Tongue (tissue), 2 donors: ENCODE measurements around the gene ABLIM2. TPM values are rescaled to one million over a fixed set of nuclear protein-coding genes. Genes with fewer than 3 reads are reported as not detected.

ENCODE experiments used
- DNase-seq: peaks from one replicate; pipeline ENCODE4 v3.0.0-alpha.2; 2015
- total RNA-seq: library from RNA; depleted of rRNA; stranded (reverse); fragments of >200 nt; gene quantifications from one replicate; pipeline ENCODE4 v1.2.3, GENCODE V29; 2014

ABLIM2 gene
- total RNA-seq, 1 donor from 2014 or later, result 44.2 TPM

DNA sequence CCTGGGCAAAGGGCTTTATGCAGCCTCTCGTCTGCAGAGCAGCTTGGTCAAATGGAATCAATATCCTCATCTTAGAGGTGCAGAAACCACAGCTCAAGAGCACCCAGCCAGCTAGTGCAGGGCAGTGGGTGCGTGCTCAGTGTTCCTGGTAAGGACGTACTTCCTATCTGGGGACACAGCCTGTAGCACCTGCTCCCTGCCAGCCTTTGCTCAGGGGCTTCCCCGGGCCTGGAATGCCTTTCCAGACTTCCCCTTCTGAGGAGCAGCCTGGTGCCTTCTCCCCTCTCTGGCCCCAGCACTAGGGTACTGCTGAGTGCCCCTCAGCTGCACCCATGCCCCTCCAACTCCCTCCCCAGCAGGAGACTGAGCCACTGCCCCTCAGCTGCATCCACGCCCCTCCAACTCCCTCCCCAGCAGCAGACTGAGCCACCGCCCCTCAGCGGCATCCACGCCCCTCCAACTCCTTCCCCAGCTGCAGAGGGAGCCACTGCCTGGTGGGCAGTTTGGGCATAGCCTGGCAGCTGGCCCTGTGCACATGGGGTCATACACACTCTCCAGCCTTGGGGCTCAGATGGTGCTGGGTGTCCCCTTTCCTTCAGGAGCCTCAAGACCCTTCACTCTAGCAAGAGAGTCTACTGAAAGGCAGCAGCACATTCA, 176.7 kb downstream of the ABLIM2 start:
- DNase-seq, result no peak

DNA sequence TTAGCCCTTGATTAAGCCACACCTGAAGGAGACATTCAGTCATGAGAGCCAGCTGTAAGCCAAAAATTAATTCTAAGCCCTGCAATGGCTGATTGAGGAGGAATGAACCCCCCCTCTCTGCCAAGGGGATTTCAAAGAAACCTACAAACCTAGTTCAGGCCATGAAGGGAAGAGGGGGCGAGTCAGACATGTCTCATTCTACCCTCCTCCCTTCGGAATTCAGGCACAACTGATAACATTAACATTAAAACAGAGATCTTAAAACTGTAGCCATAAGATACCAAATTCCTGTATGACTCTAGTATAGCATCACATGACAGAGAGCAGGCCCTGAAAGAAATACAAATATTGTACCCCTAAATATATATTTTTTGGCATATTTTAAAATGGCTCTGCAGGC, 178.6 kb downstream of the ABLIM2 start:
- DNase-seq, result no peak

DNA sequence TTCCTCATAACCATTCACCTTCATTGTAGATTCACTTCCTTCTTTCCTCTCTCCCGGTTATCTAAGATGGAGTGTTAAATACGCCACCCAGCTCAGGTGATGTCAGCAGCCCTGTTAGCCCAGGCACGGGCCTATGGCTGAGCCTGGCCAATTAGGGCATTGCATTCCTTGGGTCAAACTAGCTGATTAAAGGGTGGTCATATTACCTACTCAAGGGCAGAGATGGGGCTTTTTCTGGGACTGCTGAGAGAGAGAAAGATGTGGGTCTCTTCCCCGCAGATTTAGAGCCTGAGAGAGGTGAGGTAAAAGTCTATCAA, 179.0 kb downstream of the ABLIM2 start:
- no peak for DNase-seq

DNA sequence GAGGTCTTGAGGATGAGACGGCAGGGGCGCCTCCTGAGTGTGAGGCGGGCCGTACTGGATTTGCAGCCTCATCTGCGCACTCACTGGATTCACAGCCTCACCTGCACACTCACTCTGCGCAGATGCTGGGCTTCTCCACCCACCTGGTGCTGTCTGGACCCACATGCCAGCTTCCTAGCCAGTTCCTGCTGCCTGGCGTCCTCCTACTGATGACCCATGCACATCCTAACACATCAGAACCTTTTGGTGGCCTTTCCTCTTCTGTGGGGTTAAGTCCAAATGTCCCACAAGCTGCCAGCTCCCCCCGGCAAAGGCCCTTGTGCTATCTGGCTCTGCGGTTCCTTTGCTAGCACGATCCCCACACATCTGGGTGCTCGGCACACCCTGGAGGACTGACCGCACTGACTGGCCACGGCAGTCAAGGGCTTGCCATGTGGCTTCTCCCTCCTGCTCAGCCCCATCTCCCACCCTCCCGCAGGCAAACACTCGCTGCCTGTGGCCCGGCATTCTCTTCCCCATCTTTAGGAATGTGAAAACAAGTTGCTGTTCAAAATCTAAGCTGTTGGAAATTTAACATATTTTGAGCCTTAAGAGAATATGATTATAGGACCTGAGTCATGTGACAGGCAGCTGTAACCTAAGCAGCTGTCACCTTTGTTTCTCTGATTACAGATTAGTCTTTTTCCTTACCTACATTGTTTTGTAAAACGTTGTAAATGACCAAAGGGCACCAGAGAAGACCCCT, 179.5 kb downstream of the ABLIM2 start:
- DNase-seq, result no peak

DNA sequence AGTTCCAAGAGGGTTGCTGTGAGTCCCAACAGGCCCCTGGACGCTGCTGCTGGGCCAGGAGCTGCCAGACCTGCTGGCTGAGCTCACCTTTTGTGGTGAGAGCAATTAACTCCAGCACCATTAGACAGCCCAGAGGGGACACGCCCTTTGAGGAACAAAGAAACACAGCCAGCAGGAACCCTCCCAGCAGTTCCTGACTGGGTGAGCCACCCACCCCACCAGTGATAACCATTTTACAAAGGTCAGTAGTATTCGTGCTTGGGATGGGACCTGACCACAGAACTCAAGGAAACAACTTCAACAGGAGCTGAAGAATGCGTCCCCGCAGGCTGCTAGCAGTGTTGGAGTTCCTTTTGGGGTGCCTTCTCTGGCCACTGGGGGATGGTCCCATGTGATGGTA, 180.1 kb downstream of the ABLIM2 start:
- peak; percentile 50 for DNase-seq

DNA sequence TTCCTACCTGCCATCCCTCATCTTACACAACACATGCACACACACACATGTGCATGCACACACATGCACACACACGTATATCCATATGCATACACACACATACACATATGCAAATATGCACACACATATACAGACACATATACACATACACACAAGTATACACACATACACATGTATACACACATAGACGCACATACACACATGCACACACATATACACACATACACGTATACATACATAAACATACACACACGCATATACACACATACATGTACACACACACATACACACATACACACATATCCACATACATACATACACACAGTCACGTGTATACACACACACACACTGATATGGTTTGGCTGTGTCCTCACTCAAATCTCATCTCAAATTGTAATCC, 182.0 kb downstream of the ABLIM2 start:
- no peak for DNase-seq

DNA sequence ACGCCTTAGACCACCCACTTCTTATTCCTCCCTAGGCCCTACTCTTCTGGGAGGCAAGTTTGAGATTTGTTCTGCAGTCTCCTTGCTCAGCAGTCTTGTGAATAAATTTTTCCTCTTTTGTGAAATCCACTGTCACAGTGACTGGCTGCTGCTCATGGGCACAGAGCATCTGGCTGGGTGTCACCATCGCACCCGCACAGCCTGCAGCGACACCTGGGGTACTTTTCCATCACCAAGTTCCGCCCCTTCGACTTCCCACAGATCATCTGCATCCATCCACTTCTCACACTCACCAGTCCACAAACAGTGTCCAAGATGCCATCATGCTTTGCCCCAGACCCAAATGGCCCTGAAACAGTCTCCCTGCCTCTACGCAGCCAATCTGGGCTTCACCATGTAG, 182.6 kb downstream of the ABLIM2 start:
- DNase-seq, result no peak

DNA sequence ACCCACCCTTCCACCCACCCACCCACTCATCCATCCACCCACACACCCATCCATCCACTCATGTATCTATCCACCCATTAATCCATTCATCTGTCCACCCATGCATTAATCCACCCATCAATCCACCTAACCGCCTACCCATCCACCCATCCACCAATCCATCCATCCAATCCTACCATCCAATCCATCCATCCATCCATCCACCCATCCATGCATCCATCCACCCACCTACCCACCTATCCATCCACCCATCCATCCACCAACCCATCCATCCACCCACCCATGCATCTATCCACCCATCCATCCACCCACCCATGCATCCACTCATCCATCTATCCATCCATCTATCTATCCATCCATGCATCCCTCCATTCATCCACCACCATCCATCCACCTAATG, 184.2 kb downstream of the ABLIM2 start:
- no peak for DNase-seq

DNA sequence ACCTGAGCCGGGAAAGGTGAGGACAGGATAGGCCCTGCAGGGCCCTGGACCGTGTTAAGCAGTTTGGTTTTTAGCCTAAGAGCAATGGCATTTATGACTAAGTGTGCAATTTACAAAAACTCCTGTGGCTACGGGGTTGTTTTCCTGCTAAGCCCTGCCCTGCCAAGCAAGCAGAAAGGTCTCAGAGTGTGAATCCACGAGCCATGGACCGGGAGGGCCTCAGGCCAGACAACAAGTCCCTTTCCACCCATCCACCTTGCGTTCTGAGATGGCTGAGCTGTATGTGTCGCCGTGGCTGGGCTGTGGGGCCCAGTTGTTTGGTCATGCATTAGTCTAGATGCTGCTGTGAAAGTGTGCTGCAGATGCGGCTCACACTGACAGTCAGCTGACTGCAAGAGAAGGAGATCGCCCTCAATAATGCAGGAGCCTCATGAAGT, 185.1 kb downstream of the ABLIM2 start:
- no peak for DNase-seq

DNA sequence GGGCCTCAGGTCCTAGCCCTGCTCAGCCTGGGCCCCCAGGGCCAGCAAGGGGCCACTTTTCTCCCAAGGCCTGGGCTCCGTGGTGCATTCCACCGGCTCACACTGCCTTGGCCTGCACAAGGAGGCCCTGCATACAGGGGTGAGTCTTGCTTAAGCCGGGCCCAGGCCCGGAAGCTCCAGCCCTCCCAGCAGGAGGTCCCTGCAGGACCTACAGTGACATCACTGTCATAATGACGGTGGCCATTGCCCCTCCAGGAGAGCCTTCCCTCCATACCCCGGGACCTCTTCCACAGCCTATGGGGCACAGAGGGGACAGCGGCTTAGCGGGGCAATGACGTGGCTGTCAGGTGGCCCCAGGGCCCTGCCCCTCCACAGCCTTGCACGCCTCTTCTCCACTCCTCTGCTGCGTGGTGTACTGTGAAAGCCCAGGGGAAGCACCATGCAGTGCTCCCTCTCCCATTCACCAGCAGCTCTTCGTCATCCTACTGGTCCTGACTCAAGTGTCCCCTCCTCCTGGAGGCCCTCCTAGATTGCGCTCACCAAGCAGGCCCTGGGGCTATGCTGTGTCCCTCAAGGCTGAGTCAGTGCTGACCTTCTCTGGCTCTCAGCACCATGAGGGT, 186.6 kb downstream of the ABLIM2 start:
- DNase-seq, result no peak

DNA sequence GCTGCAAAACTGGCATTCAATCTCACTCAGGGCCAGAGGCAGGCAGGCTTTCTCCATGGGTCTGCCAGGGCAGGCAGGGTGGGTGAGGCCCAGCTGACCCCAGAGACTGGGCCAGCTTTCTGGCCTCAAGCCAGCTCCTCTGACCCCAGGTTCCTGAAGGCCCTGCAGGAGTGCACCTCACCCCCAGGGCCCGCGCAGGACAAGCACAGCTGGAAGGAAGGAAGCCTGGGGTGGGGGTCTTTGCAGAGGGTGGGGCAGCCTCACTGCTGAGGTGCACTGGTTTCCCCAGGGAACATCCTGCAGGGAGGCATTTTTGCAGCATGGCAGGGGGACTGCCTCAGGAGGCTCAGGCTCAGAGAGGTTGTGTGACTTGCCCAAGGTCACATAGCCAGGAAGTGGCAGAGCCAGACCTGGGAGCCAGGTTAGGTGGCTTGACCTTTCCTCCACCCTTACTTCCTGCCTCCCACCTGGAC, 187.4 kb downstream of the ABLIM2 start:
- DNase-seq, result no peak

DNA sequence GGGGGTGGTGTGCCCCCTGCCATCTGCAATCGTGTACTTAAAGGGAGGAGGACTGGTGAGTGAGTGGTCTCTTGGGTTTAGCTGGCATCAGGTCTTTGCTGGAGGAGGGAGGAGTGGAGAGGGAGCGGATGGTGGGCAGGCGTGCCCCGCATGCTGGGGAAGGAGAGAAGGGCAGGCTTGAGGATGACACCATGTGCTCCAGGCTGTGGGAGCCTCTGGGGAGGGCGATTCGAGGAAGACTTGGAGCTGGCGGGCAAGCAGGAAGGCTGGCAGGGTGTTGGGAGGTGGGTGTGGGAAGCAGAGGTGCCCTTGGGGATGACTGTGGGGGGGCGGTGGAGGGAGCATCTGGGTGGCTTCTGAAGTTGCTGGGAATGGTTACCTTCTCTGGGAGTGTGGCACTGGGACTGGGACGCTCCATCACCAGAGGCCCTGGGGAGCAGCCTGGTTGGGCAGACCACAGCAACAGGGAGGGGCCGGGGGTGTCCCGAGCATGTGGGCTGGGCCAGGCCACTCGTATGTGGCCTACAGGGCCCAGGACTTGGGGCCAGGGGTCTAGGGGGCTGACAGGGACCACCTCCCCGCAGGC, 188.2 kb downstream of the ABLIM2 start:
- no peak for DNase-seq

DNA sequence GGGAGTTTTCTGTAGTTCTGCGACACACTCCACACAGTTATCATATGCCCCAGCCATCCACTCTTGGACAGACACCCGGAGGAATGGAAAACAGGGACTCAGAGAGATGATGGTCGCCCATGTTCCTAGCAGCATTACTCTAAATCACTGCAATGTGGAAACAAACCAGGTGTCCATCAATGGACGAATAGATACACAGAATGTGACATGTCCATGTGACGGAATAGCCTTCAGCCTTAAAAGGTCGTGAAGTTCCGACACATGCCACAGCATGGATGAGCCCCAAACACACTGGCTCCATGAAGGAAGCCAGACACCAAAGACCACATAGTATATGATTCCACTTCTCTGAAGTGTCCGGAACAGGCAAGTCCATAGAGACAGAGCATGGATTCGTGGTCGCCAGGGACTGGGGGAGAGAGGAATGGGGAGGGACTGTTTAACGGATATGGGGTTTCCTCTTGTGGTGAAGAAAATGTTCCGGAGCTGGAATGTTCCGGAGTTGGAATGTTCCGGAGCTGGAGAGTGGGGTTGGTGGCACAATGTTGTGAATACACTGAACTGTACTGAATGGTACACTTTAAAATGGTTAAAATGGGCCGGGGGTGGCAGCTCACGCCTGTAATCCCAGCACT, 190.2 kb downstream of the ABLIM2 start:
- DNase-seq, result no peak

DNA sequence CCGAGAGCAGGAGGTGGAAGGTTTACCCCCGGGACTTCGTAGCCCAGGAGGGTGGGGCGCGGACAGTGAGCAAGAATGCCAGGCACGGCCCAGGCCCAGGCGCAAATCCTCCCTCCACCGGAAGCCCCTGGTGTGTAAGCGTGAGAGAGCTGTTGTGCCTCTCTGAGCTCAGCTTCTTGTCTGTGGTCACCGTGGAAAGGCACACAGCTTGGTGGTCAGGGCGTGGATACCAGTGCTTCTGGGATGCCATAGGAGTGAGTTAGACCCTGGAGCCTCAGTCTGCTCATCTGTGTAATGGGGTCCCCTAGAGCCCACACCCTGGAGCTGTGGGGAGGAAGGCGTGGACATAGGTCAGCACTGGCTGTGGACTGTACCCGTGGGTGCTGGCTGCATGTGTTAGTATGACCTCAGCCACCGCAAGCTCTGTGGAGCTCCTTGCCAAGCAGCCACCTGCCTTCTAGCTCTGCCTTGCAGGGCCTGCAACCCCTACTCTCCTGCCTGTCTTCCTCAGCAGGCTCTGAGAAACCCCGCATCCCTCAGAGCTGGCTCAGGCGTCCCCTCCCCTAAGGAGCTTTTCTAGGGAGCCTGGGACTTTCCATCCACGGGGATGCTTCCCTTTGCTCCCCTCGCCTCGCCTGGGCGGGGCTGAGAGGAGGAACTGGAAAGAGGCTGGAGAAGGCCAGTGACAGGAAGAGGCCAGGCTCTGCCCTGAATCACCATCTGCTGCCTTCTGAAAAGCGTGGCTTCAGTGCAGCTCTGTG, 190.9 kb downstream of the ABLIM2 start:
- no peak for DNase-seq

DNA sequence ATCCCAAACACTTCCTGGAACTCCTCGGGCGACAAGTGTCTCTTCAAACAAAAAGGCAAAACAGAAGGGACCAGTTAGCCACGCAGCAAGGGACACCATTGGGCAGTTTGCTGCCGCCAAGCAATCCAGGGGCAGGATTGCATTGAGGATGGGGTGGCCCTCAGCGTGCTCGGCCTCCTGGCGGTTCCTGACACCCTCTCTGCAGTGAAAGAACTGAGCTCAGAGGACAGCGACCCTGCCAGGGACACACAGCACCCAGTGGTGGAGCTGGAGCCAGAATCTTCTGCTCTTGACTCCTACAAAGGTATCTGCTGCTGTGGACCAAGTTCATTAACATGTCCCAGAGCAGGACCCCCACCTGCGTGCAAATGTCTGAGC, 191.6 kb downstream of the ABLIM2 start:
- DNase-seq, result no peak

DNA sequence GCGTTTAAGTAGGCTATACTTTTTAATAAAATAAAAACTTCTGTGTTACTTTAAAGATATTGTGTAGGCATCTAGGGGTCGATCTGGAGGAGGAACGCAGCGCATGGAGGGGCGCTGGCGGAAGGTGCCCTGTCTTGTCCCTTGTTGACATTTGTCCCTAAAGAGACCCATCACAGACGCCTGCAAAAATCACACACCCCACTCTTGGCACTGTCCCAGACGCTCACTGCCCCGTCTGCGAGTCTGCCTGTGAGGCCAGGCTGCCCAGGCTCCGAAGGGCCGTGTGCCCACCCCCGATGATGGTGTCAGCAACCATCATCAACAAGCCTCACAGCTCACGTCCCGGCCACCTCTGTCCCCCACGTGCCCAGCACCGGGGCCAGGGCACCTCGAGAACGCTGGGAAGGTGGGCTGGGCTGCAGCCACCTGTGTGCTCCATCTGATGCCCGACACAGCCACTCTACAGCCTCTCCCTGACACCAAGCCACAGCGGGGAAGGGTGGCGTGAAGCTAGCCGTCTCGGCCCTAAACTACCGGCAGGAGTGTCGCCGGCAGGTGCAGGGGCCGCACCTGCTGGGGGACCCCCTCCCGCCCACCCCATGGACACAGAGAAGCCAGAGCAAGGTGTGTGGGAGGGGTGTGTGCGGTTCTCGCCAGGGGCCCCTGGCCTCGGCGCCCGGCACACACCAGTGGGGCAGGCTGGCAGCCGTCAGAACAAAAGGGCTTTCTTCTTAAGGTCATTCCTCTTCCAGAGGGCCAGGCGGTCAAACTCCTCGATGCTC, 192.1 kb downstream of the ABLIM2 start:
- no peak for DNase-seq

DNA sequence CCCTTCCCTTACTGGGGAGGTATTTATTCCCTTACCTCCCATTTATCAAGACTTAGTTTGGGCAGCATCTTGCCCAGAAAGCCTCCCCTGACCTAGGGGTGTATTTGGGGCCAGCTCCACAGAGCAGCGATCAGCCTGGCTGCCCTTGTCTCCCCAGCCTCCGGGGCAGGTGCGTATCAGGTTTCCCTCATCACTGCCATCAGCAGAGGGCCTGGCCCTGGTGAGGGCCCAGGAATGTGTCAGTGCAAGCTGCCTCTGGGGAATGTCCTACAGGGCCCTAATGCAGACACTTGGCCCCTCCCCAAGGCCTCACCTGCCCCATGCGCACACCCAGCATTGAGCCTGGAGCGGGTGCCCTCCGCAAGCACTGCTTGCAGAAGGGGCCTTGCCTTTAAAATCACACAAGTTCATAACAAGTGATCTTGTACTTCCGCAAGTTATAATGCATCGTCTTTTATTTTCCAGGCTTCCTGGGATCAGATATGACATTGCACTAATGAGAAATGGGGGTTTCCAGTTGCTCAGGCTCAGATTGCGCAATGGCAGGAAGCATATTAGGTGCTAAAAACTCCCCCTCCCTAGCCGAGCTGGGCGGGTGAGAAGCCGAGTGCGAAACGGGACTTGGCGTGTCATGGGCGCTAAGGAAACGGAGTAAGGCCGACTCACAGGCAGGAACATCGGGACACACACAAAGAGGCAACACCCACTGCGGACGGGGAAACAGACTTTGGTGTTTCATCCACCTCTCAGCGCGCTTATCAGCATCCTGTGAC, 193.5 kb downstream of the ABLIM2 start:
- DNase-seq, result no peak

DNA sequence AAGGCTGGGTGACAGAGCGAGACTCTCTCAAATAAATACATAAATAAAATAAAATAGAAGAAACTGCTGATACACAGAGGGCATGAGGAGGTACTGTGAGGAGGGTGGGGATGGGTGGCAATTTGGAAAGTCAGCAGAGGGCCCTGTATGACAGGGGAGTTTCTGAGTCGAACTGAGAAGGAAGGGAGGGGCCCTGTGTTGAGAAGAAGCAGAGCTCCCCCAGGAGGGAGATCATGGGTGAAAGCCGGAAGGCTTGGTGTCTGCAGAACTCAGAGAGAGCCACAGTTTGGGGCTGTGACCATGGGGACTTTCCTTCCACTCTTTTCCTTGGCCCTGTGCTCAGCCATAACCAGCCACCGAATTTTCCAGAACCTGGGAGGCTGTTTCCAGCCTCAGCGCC, 194.2 kb downstream of the ABLIM2 start:
- DNase-seq, result no peak

DNA sequence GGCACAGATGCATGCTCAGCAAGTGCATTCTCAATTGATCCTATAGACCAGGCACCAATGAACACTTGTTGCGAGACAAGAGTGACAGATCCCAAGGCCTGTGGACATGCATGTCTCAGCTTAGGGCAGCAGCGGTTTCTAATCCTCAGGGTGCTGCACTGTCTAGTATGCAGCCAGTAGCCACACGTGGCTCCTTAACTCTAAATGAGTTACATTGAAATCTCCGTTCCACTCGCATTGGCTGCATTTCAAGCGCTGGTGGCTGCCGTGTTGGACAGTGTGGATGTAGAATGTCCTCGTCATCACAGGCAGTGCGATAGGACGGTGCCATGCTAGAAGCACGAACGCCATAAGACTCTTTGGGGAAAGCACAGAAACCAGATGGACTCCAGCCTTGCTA, 194.9 kb downstream of the ABLIM2 start:
- DNase-seq, result no peak
